Urinary bladder (tissue), 4 donors: ENCODE data around the gene TNFRSF4. TPM values are rescaled to one million over a fixed set of nuclear protein-coding genes. Genes with fewer than 3 reads are reported as not detected.
"Not testable (repeated sequence)": the region's sequence is repeated elsewhere in the genome, so short reads cannot be mapped to it uniquely, and the experiment has no call there.

Experiments
- DNase-seq: peaks from one replicate; pipeline ENCODE4 v3.0.0-alpha.2; 2015; ENCODE audit errors: extremely low spot score
- H3K27ac ChIP-seq: one replicate; pipeline ENCODE4 v1.5.1; 2013; ENCODE audit warnings: low read depth, mild to moderate bottlenecking, moderate library complexity
- H3K36me3 ChIP-seq: one replicate; pipeline ENCODE4 v1.6.1; 2013; ENCODE audit warnings: mild to moderate bottlenecking, moderate library complexity; ENCODE audit not compliant: insufficient read depth
- H3K4me1 ChIP-seq: one replicate; pipeline ENCODE4 v1.6.1; 2013; ENCODE audit warnings: mild to moderate bottlenecking, moderate library complexity; ENCODE audit not compliant: insufficient read depth
- H3K4me3 ChIP-seq: one replicate; pipeline ENCODE4 v1.5.1; 2013; ENCODE audit warnings: low read depth, low read length
- WGBS: extraction: QIAGEN DNeasy Blood & Tissue Kit; methylation state at CpG from one replicate; pipeline ENCODE4 v1.1.7; 2013; 5-methylcytosine and 5-hydroxymethylcytosine counted together
- polyA plus RNA-seq: library from polyadenylated mRNA; stranded (reverse); fragments of 200-250 nt; gene quantifications from one replicate; pipeline ENCODE4 v1.2.3, GENCODE V29; 2013
- total RNA-seq: library from RNA; depleted of rRNA; stranded (reverse); fragments of >200 nt; gene quantifications from one replicate; pipeline ENCODE4 v1.2.3, GENCODE V29; 2014
- donor health status: healthy with polysubstance abuse.
- donor health status: healthy.

Gene TNFRSF4
- total and polyA plus RNA-seq, 2 donors = 0.48 to 2.2 TPM

DNA sequence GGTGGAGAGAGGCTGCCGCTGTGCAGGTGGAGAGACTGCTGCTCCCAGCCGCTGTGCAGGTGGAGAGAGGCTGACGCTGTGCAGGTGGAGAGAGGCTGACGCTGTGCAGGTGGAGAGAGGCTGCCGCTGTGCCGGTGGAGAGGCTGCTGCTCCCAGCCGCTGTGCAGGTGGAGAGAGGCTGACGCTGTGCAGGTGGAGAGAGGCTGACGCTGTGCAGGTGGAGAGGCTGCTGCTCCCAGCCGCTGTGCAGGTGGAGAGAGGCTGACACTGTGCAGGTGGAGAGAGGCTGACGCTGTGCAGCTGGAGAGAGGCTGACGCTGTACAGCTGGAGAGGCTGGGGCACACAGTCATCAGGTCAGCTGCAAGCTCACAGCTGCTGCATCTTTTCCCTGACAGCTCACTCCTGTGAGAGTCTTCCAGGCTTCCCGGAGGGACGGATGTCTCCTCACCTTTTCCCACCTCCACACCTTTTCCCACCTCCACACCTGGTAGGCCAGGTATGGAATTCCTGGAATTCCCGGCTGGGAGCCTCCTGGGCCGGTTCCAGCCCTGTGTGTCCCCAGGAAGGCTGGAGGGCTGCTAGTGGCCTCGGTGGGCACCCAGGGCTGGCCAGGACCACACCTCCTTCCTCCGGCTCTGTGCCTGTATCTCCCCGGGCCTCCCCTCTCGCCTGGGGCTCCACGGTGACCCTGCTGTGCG, 37.7 kb downstream of the TNFRSF4 start:
- not testable (repeated sequence) for H3K36me3 ChIP-seq, H3K27ac ChIP-seq, H3K4me1 ChIP-seq, H3K4me3 ChIP-seq, DNase-seq
- 30% methylated on average over 22 of the region's 22 CpGs for WGBS

DNA sequence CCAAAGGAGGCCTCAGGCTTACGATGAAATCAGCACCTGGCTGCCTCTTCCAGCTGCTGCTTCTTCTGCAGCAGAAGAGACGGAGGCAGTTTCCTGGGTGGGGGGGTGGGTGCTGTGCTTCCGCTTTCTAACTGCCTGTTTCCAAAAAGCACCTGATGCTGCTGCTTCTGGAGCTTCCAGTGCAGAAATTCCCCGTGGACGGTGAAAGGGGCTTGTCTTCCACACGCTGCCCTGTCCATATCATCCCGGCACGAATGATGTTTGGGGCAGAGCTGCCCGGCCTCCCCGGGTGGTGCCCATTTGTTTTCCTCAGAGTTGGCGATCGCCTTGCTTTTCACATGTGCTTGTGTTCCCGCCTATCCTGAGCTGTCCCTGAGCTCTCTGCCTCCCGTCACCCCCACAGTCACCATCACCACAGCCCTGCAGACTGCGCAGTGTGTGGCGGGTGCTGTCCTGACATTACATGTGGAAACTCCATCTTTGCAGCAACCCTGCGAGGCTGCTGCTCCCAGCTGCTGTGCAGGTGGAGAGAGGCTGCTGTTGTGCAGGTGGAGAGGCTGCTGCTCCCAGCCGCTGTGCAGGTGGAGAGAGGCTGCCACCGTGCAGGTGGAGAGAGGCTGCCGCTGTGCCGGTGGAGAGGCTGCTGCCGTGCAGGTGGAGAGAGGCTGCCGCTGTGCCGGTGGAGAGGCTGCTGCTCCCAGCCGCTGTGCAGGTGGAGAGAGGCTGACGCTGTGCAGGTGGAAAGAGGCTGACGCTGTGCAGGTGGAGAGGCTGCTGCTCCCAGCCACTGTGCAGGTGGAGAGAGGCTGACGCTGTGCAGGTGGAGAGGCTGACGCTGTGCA, 38.5 kb downstream of the TNFRSF4 start:
- Histone ChIP-seq H3K4me3 (no peak overlapping the region), H3K36me3 (no peaks in the 10 kb centered on the region), H3K27ac (no peak overlapping the region), H3K4me1 (no peaks in the 10 kb centered on the region)
- WGBS = 85% methylated on average over 29 of the region's 29 CpGs
- DNase-seq = no peak

DNA sequence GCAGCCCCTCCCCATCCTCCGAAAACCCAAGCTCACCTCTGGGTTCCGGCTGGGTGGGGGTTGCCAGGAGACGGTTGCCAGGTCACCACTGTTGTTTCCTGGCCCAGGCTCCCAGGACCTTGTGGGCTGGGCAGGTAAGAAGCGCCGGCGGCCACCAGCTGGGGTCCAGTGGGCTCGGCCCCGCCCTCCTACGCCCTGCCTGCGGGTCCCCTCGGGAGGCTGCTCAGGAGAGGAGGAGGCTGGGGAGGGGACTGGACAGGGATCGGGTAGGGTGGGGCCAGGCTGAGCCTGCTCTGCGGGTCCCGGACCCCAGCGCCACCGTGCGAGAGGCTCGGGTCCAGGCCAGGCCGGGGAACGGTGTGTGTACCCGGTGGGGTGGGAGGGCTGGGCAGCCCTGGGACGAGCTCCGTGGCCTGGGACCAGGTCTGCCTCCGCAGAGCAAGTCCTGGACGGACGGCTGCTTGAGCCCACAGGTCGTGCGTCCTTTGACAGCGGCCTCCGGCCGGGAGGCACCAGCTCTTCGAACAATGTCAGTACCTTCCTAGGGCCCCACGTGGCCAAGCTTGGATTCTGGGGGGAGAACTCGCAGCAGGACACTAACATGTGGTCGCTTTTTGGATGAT, 40.0 kb downstream of the TNFRSF4 start, which contains the start of gene TTLL10:
TTLL10 (plus strand) TSS at position 88 of the 623 bp plus-strand sequence. CDS start 5,336 bp downstream, outside the sequence.
- Histone ChIP-seq H3K4me1 (no peaks in the 10 kb centered on the region), H3K4me3 (no peak within 1 kb of the TSS), H3K36me3 (no peaks in the 10 kb centered on the region), H3K27ac (no peak within 1 kb of the TSS)
- WGBS = 19% methylated on average over 35 of the region's 35 CpGs
- DNase-seq = no peak

DNA sequence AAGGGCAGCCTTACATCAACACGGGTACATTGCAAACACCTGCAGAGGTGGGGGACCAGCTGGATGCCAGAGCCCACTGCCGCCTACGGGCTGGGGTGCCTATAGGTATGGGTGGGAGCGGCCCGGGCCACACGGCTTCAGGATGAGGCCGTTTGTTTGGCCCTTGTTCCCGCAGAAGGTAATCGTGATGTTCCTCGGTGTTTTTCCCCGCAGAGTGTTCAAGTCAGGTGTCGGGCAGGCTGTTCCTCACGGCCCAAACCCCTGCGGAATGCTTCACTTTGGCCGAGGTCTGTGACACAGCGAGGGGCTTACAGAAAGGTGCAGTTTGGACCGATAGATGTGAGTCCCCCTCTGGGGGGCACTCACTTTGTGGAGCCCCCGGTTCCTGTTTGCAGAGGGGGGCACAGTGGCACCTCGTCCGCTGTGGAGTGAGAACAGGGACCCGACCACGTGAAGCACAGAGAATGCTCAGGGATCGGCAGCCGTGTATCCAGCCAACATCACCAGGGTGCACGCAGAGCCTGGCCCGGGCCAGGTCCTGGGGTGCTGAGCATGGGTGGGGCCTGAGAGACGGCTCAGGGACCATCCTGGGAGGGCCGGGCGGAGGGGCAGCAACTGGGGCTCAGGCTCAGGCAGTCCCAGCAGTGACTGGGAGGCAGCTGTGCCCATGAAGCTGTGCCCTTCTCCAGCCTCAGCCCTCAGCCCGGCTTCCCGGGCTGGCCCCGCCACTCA, 40.7 kb downstream of the TNFRSF4 start:
- no peak overlapping the region for H3K4me3 ChIP-seq
- no peak for DNase-seq
- H3K4me1 ChIP-seq = no peaks in the 10 kb centered on the region
- 54% methylated on average over 32 of the region's 32 CpGs for WGBS
- no peaks in the 10 kb centered on the region for H3K36me3 ChIP-seq
- H3K27ac ChIP-seq = no peak overlapping the region

DNA sequence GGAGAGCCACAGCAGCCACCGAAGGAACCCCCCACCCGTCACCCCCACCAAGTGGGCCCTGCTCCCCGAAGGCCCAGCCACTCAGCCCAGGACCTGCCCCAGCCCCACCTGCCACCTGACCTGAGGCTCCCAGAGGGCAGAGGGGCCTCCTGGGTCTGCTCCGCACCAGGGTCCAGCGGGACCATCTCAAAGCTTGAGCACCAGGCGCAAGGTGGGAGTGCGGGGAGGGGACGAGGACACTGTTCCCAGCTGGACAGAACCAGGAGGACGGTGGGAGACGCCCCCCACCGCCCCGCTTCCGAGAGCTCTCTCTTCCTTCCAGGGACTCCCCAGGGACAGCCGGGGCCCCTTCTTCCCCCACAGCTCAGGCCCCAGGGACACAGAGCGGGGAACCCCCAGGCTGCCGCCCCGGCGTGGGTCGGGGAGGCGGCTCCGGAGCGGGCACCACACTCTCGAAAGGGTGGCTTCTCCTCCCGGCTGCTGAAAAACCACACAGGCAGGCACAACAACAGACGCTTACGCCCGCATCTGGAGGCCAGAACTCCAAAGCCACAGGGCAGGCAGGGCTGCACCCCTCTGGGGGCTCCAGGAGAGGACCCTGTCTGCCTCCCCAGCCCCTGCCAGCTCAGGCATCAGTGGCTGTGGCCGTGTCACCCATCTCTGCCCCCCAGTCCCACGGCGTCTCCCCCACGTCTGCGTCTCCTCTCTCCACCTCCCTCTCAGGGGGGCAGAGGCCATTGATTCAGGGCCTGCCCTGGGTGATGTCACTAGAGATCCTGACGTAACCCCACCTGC, 42.2 kb downstream of the TNFRSF4 start:
- Histone ChIP-seq H3K36me3 (no peaks in the 10 kb centered on the region), H3K27ac (no peak overlapping the region), H3K4me1 (no peaks in the 10 kb centered on the region), H3K4me3 (no peak overlapping the region)
- no peak for DNase-seq
- 78% methylated on average over 33 of the region's 33 CpGs for WGBS

DNA sequence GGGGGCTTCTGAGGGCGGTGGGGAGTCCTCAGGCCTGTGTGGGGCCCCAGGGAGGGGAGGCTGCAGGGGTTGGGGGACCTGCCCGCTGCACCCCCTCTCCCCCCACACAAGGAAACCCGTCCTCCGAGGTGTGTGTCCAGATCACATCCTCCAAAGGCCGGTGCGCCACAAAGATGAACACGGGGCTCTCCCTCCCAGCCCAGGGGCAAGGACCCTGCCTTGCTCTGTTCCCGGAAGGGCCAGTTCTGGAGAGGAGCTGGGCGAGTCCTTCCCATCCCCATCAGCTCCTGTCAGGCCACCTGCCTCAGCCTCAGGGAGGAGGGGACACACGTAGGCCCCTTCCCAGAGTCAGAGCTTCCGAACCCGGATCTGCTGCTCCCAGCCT, 42.8 kb downstream of the TNFRSF4 start:
- Histone ChIP-seq H3K4me1 (no peaks in the 10 kb centered on the region), H3K27ac (no peak overlapping the region), H3K36me3 (no peaks in the 10 kb centered on the region), H3K4me3 (no peak overlapping the region)
- no peak for DNase-seq
- 73% methylated on average over 12 of the region's 12 CpGs for WGBS

DNA sequence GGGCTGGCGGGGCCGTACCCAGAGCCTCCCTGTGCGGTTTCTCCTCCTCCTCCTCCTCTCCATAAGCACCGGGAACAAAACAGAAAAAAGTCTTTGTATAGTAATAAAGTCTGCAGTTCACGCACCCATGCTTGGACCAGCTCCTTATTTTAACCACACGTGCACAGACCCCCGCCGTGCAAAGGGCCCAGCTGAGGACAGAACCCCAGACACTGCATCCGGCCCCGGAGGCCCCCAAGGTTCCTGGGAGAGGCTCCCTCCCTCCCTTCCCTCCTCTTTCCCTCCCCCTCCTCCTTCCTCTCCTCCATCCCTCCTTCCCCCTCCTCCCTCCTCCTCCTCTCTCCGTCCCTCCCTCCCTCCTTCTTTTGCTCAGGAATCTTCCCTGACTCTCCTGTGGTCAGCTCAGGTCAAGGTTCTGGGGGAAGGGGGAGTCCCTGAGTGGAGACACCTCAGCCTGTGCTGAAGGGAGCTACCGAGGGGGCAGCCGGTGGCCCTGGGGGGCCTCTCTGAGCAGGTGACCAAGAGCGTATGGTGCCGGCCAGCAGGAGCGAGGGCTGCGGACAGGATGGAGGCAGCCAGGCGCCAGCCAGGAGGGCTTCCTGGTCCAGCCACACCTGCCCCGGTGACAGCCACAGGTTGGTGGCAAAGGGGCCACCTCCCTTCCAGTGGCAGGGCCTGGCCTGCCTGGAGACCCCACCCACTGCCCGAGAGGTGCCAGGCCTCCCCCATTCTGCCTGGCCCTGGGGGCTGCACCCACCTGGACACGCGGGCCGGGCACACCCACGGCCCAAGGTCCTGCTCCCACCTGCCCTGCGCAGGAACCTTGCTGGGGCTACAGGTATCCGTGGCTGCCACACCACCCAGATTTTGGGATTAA, 43.5 kb downstream of the TNFRSF4 start:
- Histone ChIP-seq H3K36me3 (no peaks in the 10 kb centered on the region), H3K27ac (no peak overlapping the region), H3K4me3 (no peak overlapping the region), H3K4me1 (no peaks in the 10 kb centered on the region)
- WGBS = 45% methylated on average over 26 of the region's 26 CpGs
- no peak for DNase-seq

DNA sequence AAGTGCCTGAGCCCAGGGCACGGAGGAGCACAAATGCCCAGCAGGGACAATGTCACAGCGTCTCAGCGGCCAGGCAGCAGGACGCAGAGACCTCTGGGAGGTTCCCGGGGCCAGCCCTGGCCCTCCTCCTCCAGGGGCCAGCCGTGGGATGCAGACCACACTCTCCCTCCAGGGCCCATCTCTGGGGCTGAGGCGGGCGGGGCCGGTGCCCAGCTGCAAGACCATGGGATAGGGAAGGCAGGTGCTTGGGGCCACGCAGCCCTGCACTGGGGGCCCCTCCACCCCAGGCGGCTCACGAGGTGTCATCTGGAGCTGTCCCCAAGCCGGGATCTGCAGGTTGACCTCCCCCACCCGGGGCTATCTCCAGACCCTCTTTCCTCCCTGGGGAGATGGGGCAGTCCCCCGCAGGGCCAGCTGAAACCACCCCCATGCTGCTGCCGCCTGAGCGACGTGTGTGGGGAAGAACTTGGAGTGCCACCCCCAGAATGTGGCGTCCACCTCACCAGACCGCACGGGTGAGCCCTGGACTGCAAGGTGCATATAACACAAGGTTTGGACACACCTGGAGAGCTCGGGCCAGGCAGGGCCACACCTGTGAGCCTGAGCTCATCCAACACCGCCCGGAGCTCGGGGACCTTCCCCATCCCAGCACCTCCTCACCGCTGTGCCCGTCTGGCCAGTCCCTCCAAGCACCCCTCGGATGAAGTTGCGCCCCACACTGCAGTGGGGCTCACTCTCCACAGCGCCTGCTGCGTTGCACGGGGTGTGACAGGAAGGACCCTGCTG, 44.3 kb downstream of the TNFRSF4 start:
- DNase-seq = no peak
- Histone ChIP-seq H3K27ac (no peak overlapping the region), H3K4me3 (no peak overlapping the region), H3K36me3 (no peaks in the 10 kb centered on the region), H3K4me1 (no peaks in the 10 kb centered on the region)
- WGBS = 68% methylated on average over 32 of the region's 32 CpGs

DNA sequence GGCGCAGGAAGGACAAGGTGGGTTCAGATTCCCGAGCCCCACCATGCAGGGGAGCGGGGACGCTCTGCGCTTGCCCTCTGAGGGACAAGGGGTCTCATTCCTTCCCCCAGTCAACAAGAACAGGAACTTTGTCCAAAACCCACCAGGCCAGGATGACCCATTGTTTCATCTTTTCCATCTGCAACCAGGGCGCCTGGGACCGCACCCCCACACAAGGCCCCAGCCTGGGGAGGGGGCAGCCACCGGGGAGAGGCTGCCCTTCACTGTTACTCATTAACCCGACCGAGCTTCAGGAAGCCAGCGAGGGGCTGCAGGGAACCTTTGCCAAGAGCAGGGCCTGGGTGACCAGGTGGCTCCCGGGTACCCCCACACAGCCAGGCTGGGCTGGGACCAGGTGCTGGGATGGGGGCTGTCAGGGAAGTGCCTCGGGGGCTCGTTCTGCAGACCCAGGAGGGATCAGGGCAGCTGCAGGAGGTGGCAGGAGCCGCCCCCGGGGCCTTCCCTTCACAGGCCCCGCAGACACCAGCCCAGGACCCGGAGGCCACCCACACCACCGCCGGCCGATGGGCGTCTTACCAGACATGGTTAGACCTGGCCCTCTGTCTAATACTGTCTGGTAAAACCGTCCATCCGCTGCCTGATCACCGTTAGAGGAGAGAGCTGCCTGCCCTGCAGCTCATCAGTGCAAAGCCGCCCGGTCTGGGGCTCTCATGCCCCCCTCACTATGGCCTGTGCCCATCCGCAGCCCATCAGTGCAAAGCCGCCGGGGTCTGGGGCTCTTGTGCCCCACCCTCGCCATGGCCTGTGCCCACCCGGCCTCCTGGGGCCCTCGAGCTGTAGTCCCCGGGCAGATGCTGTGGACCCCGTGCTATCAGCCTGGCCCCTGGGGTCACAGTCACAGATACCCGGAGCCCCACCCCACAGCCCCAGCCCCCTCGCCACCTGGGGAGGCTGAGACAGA, 45.2 kb downstream of the TNFRSF4 start:
- Histone ChIP-seq H3K27ac (no peak overlapping the region), H3K36me3 (no peaks in the 10 kb centered on the region), H3K4me3 (no peak overlapping the region), H3K4me1 (no peaks in the 10 kb centered on the region)
- no peak for DNase-seq
- WGBS = 72% methylated on average over 37 of the region's 37 CpGs

DNA sequence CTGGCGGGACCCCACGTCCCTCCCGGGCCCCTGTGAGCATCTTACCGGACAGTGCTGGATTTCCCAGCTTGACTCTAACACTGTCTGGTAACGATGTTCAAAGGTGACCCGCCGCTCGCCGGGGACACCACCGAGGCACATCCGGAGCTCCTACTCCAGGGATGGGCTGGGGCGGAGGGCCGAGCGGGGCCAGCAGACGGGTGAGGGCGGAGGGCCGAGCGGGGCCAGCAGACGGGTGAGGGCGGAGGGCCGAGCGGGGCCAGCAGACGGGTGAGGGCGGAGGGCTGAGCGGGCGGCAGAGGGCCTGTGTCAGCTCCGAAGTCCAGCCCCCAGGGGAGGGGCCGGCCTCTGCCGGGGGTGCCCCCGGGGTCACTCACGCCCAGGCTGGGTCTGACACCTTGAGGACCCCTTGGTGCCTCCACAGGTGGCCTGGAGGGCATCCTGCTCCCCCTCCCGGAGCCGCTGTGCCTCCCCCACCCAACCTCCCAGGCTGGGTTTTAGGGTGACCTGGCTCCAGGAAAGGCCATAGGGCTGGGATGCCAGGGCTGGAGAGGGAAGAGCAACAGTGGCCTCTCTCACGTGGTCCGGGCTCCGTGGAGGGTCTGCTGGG, 46.0 kb downstream of the TNFRSF4 start:
- Histone ChIP-seq H3K4me1 (no peaks in the 10 kb centered on the region), H3K27ac (no peak overlapping the region), H3K4me3 (no peak overlapping the region), H3K36me3 (no peaks in the 10 kb centered on the region)
- 79% methylated on average over 36 of the region's 36 CpGs for WGBS
- DNase-seq = no peak
